ENCODE results near the gene PPP1CA.

Gene PPP1CA

DNA sequence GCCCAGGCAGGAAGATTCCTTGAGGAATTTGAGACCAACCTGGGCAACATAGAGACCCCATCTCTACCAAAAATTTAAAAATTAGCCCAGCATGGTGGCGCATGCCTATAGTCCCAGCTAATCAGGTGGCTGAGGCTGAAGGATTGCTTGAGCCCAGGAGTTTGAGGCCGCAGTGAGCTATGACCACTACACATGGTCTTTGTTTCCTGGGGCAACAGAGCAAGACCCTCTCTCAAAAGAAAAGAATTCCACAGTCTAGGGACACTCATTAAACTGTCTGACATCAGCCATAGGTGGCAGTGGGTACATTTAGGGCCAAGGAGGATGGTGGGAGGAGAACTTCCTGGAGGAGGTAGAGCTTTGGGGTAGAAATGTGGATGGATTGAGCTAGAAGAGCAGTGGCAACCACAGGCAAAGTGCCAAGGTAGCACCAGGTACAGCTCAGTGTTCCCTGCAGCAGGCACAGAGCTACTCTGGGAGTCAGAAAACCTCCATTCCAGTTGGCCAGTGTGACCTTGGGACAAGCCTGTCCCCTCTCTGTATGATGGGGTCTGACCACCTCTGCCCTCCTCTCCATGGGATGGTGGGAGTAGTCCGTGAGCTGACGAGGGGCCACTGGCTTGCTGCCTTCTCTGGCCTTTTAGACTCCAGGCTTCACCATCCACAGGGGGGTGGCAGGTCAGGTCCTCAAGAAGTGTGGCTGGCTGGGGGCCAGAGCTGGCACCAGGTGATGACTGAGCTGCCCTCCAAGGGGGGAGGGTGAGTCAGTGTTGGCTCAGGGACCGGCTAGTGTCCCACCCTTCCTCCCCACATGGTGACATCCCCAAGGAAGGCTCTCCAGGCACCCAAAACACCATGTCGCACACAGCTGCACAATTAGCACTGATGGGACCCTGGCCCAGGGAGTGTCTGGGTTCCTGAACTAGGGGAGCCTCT, 24.5 kb downstream of the PPP1CA start:
- H3K27ac ChIP-seq (ENCODE audit: poor library complexity, severe bottlenecking): no peak overlapping the region
- TF ChIP-seq, protein P1, sequence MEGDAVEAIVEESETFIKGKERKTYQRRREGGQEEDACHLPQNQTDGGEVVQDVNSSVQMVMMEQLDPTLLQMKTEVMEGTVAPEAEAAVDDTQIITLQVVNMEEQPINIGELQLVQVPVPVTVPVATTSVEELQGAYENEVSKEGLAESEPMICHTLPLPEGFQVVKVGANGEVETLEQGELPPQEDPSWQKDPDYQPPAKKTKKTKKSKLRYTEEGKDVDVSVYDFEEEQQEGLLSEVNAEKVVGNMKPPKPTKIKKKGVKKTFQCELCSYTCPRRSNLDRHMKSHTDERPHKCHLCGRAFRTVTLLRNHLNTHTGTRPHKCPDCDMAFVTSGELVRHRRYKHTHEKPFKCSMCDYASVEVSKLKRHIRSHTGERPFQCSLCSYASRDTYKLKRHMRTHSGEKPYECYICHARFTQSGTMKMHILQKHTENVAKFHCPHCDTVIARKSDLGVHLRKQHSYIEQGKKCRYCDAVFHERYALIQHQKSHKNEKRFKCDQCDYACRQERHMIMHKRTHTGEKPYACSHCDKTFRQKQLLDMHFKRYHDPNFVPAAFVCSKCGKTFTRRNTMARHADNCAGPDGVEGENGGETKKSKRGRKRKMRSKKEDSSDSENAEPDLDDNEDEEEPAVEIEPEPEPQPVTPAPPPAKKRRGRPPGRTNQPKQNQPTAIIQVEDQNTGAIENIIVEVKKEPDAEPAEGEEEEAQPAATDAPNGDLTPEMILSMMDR (IDR thresholded peaks at IDR 0.05; ENCODE audit: poor library complexity, severe bottlenecking): no peak
- ATAC-seq (ENCODE audit: low read depth): no peak

DNA sequence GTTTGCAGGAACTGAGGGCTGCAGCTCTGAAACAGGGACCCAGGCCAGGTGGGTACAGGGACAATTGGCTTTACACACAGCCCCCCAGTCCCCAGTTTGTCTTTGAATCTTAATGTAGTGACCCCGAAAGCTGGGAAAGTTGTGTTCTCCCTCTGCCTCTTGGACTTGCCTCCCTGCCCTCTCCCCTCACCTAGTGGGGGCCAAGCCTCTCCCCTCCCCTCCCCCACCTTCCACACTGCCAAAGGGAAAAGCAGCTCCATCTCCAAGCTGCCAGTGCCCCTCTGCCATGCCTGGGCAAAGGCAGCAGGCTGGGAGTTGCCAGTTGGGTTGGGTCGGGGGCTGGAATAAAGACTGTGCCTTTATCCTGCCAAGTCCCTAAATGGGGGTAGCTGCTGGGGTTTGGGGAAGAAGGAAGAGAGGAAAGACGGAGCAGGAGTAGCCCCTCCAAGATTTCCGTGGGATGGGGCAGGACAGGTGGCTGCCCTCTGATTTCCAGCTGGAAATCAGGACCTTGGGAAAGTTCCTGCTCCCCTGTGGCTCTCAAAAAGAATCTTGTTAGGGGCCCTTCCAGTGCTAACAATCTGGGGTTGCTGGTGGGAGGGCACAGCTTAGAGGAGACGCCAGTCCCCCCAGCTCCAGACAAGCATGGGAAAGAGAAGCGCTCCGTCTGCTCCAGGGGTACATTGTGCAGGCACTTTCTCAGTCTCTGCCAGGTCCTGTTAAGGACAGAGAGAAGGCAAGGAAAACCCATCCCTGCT, 25.4 kb downstream of the PPP1CA start:
- Histone ChIP-seq H3K4me3 (ENCODE audit: severe bottlenecking) (no peak overlapping the region), H3K9me3 (ENCODE audit: severe bottlenecking) (no peaks in the 10 kb centered on the region), H3K27ac (ENCODE audit: poor library complexity, severe bottlenecking) (no peak overlapping the region), H3K36me3 (ENCODE audit: low read depth) (no peaks in the 10 kb centered on the region), H3K27me3 (ENCODE audit: insufficient read depth, poor library complexity, severe bottlenecking) (no peaks in the 10 kb centered on the region), H3K4me1 (ENCODE audit: insufficient read depth, poor library complexity, severe bottlenecking) (peaks cover 30% of the 10 kb centered on the region)
- TF ChIP-seq, protein P1 (IDR thresholded peaks at IDR 0.05; ENCODE audit: poor library complexity, severe bottlenecking): no peak
- DNase-seq (ENCODE audit: low spot score) (no peak), ATAC-seq (ENCODE audit: low read depth) (no peak)

More for the DNA sequence above, 24.5 kb downstream of the PPP1CA start:
- DNase-seq (ENCODE audit: low spot score): no peak
- Histone ChIP-seq H3K4me3 (ENCODE audit: severe bottlenecking) (no peak overlapping the region), H3K9me3 (ENCODE audit: severe bottlenecking) (no peaks in the 10 kb centered on the region), H3K4me1 (ENCODE audit: insufficient read depth, poor library complexity, severe bottlenecking) (peaks cover 30% of the 10 kb centered on the region), H3K27me3 (ENCODE audit: insufficient read depth, poor library complexity, severe bottlenecking) (no peaks in the 10 kb centered on the region), H3K36me3 (ENCODE audit: low read depth) (no peaks in the 10 kb centered on the region)

DNA sequence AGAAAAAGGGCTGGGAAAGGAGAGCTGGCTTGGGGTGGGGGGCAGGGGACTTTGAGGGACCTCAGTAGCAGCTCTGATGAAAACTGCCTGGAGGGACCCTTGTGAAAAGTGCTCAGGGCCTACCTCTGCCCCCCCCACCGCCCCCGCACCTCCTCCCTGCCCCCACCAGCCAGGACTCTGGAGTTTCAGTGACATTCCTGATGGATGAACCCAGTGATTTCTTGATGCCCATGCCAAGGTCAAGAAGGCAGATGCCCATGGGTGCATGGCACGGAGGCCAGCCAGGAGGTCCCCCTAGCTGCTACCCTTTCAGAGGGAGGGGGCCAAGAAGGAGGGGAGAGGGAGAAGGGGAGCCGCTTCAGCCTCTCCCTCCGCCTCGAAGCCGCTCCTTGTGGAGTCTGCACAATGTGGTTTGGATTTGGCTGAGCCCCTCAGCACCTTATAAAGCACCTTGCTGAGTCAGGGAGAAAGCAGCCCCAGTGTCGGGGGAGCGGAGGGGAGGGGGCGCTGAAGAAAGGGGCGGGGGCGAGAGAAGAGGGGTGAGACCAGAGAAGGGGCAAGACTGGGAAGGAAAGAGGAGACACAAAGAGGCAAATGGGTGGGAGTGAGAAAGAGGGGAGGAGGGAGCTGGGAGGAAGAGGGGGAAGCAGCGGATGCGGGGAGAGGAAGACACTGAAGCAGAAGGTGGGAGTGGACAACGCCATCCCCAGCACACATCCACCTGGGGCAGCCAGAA, 26.2 kb downstream of the PPP1CA start:
- DNase-seq (ENCODE audit: low spot score) (no peak), ATAC-seq (ENCODE audit: low read depth) (no peak)
- Histone ChIP-seq H3K27ac (ENCODE audit: poor library complexity, severe bottlenecking) (peak overlapping the region; percentile 89), H3K27me3 (ENCODE audit: insufficient read depth, poor library complexity, severe bottlenecking) (no peaks in the 10 kb centered on the region), H3K4me3 (ENCODE audit: severe bottlenecking) (no peak overlapping the region), H3K9me3 (ENCODE audit: severe bottlenecking) (no peaks in the 10 kb centered on the region), H3K4me1 (ENCODE audit: insufficient read depth, poor library complexity, severe bottlenecking) (peaks cover 30% of the 10 kb centered on the region), H3K36me3 (ENCODE audit: low read depth) (no peaks in the 10 kb centered on the region)
- TF ChIP-seq, protein P1 (IDR thresholded peaks at IDR 0.05; ENCODE audit: poor library complexity, severe bottlenecking): no peak

DNA sequence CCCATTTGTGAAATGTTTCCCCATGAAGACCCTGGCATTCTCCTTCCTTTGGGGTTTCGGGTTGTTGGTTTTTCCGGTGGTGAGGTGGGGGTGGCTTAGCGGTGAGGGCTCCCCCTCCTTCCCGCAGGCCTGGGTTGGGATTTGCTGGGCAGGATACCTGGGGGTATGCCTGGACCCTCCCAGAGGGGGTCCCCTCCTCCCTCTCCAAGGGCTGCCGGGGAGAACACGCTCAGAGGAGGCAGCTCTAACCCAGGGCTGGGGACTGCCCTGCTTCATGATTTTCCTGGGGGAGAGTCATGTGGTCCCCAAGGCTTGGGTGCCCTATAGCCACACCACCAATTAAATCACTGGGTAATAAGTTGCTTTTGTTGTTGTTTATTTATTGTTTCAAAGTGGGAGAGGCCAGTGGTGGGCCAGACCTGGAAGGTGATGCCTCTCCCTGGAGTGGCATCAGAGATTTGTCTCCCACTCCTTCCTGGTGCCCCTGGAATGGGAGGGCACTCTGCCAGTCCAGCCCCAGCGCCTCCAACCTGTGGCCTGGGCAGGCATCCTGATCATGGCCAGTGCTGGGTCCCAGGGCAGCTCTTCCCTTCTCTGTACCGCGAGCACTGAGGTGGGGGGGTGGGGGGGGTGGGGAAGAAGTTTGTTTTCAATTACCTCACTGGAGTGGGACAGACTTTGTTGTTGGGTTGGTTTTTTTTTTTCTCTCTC, 26.9 kb downstream of the PPP1CA start:
- Histone ChIP-seq H3K9me3 (ENCODE audit: severe bottlenecking) (no peaks in the 10 kb centered on the region), H3K27ac (ENCODE audit: poor library complexity, severe bottlenecking) (peak overlapping the region; percentile 89), H3K4me1 (ENCODE audit: insufficient read depth, poor library complexity, severe bottlenecking) (peaks cover 28% of the 10 kb centered on the region), H3K27me3 (ENCODE audit: insufficient read depth, poor library complexity, severe bottlenecking) (no peaks in the 10 kb centered on the region), H3K4me3 (ENCODE audit: severe bottlenecking) (peak overlapping the region; percentile 65), H3K36me3 (ENCODE audit: low read depth) (no peaks in the 10 kb centered on the region)
- no peak for ATAC-seq (ENCODE audit: low read depth)
- TF ChIP-seq, protein P1 (IDR thresholded peaks at IDR 0.05; ENCODE audit: poor library complexity, severe bottlenecking): no peak
- no peak for DNase-seq (ENCODE audit: low spot score)

All from RWPE2 (cell line).